ENCODE results near the gene PRKN. TPM values are rescaled to one million over a fixed set of nuclear protein-coding genes. Genes with fewer than 3 reads are reported as not detected.

PRKN gene
- total and polyA plus RNA-seq, 2 experiments from 2014 or later, result 0.10 to 0.84 TPM

GRCh38 chr6:161347125-161347524 lies 1380.4 kb downstream of the PRKN start:
- H3K27ac ChIP-seq (ENCODE audit: low read depth), result no peak overlapping the region
- H3K79me2 ChIP-seq (replicated peaks; ENCODE audit: insufficient read depth), result no peaks in the 10 kb centered on the region
- H3K4me1 Mint-ChIP-seq, result 0 out of 3 replicates have a peak, but pooled peaks cover 2% of the 10 kb centered on the region
- no peak overlapping the region for H3K4me3 Mint-ChIP-seq
- H3K4me1 ChIP-seq (ENCODE audit: insufficient read depth), result no peaks in the 10 kb centered on the region
- H3F3A ChIP-seq (replicated peaks; ENCODE audit: low read depth), result no peaks in the 10 kb centered on the region
- H4K20me1 ChIP-seq (replicated peaks; ENCODE audit: insufficient read depth), result no peaks in the 10 kb centered on the region
- no peak for DNase-seq (ENCODE audit: low spot score)
- TF ChIP-seq POLR2AphosphoS5 (IDR thresholded peaks at IDR 0.05; ENCODE audit: low read depth) (no peak), ZNF331 (CRISPR knock-in tag; IDR thresholded peaks at IDR 0.05; ENCODE audit: low read depth) (no peak), CREB1 (CRISPR knock-in tag; IDR thresholded peaks at IDR 0.05; ENCODE audit: low read depth) (no peak), NANOG (IDR thresholded peaks at IDR 0.05; ENCODE audit: borderline replicate concordance) (no peak), EZH2 (IDR thresholded peaks at IDR 0.05; ENCODE audit: low read depth, unreplicated experiment) (no peak)
- TF ChIP-seq, protein P1, sequence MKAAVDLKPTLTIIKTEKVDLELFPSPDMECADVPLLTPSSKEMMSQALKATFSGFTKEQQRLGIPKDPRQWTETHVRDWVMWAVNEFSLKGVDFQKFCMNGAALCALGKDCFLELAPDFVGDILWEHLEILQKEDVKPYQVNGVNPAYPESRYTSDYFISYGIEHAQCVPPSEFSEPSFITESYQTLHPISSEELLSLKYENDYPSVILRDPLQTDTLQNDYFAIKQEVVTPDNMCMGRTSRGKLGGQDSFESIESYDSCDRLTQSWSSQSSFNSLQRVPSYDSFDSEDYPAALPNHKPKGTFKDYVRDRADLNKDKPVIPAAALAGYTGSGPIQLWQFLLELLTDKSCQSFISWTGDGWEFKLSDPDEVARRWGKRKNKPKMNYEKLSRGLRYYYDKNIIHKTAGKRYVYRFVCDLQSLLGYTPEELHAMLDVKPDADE (IDR thresholded peaks at IDR 0.05), result no peak
- TF ChIP-seq, protein P2, sequence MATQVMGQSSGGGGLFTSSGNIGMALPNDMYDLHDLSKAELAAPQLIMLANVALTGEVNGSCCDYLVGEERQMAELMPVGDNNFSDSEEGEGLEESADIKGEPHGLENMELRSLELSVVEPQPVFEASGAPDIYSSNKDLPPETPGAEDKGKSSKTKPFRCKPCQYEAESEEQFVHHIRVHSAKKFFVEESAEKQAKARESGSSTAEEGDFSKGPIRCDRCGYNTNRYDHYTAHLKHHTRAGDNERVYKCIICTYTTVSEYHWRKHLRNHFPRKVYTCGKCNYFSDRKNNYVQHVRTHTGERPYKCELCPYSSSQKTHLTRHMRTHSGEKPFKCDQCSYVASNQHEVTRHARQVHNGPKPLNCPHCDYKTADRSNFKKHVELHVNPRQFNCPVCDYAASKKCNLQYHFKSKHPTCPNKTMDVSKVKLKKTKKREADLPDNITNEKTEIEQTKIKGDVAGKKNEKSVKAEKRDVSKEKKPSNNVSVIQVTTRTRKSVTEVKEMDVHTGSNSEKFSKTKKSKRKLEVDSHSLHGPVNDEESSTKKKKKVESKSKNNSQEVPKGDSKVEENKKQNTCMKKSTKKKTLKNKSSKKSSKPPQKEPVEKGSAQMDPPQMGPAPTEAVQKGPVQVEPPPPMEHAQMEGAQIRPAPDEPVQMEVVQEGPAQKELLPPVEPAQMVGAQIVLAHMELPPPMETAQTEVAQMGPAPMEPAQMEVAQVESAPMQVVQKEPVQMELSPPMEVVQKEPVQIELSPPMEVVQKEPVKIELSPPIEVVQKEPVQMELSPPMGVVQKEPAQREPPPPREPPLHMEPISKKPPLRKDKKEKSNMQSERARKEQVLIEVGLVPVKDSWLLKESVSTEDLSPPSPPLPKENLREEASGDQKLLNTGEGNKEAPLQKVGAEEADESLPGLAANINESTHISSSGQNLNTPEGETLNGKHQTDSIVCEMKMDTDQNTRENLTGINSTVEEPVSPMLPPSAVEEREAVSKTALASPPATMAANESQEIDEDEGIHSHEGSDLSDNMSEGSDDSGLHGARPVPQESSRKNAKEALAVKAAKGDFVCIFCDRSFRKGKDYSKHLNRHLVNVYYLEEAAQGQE (IDR thresholded peaks at IDR 0.05; ENCODE audit: unreplicated experiment), result no peak
- no peak overlapping the region for H3K27ac Mint-ChIP-seq
- peaks cover 6% of the 10 kb centered on the region for H3K27me3 Mint-ChIP-seq (ENCODE audit: insufficient read depth, low read depth, poor library complexity)
- H3K27me3 ChIP-seq (ENCODE audit: insufficient read depth), result no peaks in the 10 kb centered on the region
- no peak overlapping the region for H3K4me2 ChIP-seq
- no peaks in the 10 kb centered on the region for H3K36me3 ChIP-seq (ENCODE audit: insufficient read depth)
- no peak for ATAC-seq
- no peak overlapping the region for H3K4me3 ChIP-seq
- H3K9me2 ChIP-seq (ENCODE audit: insufficient read depth), result no peaks in the 10 kb centered on the region
- H3K9me3 Mint-ChIP-seq, result no peaks in the 10 kb centered on the region; the same call in 2 of the 3 replicates
- H2AFZ ChIP-seq, result no peak overlapping the region
- H3K36me3 Mint-ChIP-seq (ENCODE audit: low read depth), result no peaks in the 10 kb centered on the region

DNA sequence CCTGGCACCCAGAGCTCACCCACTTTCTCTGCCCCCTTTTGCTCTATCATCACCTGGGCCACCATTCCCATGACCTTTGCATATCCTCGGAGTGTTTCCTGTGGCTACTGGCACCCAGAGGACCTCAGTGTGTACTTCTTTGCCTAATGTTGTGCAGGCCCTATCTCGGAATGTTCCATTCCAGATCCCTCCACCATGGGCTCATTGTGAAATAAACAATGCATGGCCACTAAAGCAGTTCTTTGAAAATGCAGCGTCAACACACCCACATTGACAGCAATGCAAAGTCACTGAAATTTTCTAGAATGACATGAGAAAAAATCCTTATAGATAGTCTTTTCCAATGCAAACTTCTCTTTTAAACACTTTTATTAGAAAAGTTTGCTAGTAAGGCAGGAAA lies 1380.8 kb downstream of the PRKN start:
- Mint-ChIP-seq H3K36me3 (ENCODE audit: low read depth) (no peaks in the 10 kb centered on the region), H3K27ac (no peak overlapping the region), H3K27me3 (ENCODE audit: insufficient read depth, low read depth, poor library complexity) (peaks cover 6% of the 10 kb centered on the region), H3K4me1 (0 out of 3 replicates have a peak, but pooled peaks cover 2% of the 10 kb centered on the region), H3K9me3 (no peaks in the 10 kb centered on the region; the same call in 2 of the 3 replicates), H3K4me3 (no peak overlapping the region)
- Histone ChIP-seq H2AFZ (no peak overlapping the region), H3K4me2 (no peak overlapping the region), H3K36me3 (ENCODE audit: insufficient read depth) (no peaks in the 10 kb centered on the region), H3K79me2 (replicated peaks; ENCODE audit: insufficient read depth) (no peaks in the 10 kb centered on the region), H3K4me1 (ENCODE audit: insufficient read depth) (no peaks in the 10 kb centered on the region), H3K27ac (ENCODE audit: low read depth) (no peak overlapping the region), H3K27me3 (ENCODE audit: insufficient read depth) (no peaks in the 10 kb centered on the region), H3F3A (replicated peaks; ENCODE audit: low read depth) (no peaks in the 10 kb centered on the region), H4K20me1 (replicated peaks; ENCODE audit: insufficient read depth) (no peaks in the 10 kb centered on the region), H3K9me2 (ENCODE audit: insufficient read depth) (no peaks in the 10 kb centered on the region), H3K4me3 (no peak overlapping the region)
- ATAC-seq, result no peak
- DNase-seq (ENCODE audit: low spot score), result no peak
- TF ChIP-seq, protein P1 (IDR thresholded peaks at IDR 0.05), result no peak
- TF ChIP-seq JUNB (IDR thresholded peaks at IDR 0.05; ENCODE audit: unreplicated experiment), result no peak
- TF ChIP-seq CTCF (conservative IDR thresholded peaks at IDR 0.05; ENCODE audit: low read depth in 2 of 2), result no peak
- TF ChIP-seq CREB1 (CRISPR knock-in tag; IDR thresholded peaks at IDR 0.05; ENCODE audit: low read depth), result no peak
- TF ChIP-seq EZH2phosphoT487 (IDR thresholded peaks at IDR 0.05; ENCODE audit: unreplicated experiment), result no peak
- no peak for TF ChIP-seq EZH2 (IDR thresholded peaks at IDR 0.05; ENCODE audit: low read depth, unreplicated experiment)
- no peak for TF ChIP-seq STAT1 (IDR thresholded peaks at IDR 0.05; ENCODE audit: unreplicated experiment)
- TF ChIP-seq NANOG (IDR thresholded peaks at IDR 0.05; ENCODE audit: borderline replicate concordance), result no peak
- TF ChIP-seq, protein P2 (IDR thresholded peaks at IDR 0.05; ENCODE audit: unreplicated experiment), result no peak
- no peak for TF ChIP-seq ZNF114 (CRISPR knock-in tag; IDR thresholded peaks at IDR 0.05)
- no peak for TF ChIP-seq POLR2AphosphoS5 (IDR thresholded peaks at IDR 0.05; ENCODE audit: low read depth)

Measured in GM23338 (cell line).